Stimulated activated naive B cell treated with anti-CD40 and anti-IgM and Interleukin-4, amounts not matched to agents 10 μg/mL and 1 μg/mL and 100 μg/mL, for 72 hours (primary cell): ENCODE results near the gene FNDC11.
A peak's percentile ranks its signal among the peaks of the same experiment; 100 is the strongest.
"Not testable (repeated sequence)": the region's sequence is repeated elsewhere in the genome, so short reads cannot be mapped to it uniquely, and the experiment has no call there.

Source experiments
- ATAC-seq, 2 donors: fragments of 150-1000 bp; cut with Tn5 transposase; replicated peaks; 2 replicates each; pipeline ENCODE4 v1.10.0; 2021; ENCODE audit warnings: moderate library complexity in 1 of 2
- DNase-seq: peaks from one replicate; pipeline ENCODE4 v3.0.0; 2021
- H3K27ac Mint-ChIP-seq: one replicate; pipeline ENCODE4 v1.8.0; 2022; ENCODE audit warnings: mild to moderate bottlenecking, mixed read lengths
- H3K27me3 Mint-ChIP-seq, 2 donors: one replicate each; pipeline ENCODE4 v1.8.0; 2022; ENCODE audit warnings: mixed read lengths in 2 of 2
- H3K36me3 Mint-ChIP-seq, 2 donors: one replicate each; pipeline ENCODE4 v1.8.0; 2022; ENCODE audit warnings: mixed read lengths in 2 of 2, mild to moderate bottlenecking in 1 of 2
- H3K4me1 Mint-ChIP-seq, 2 donors: one replicate each; pipeline ENCODE4 v1.8.0; 2022; ENCODE audit warnings: mixed read lengths in 2 of 2, mild to moderate bottlenecking in 1 of 2
- H3K4me3 Mint-ChIP-seq, 2 donors: one replicate each; pipeline ENCODE4 v1.8.0; 2022; ENCODE audit warnings: mild to moderate bottlenecking in 2 of 2, mixed read lengths in 2 of 2, moderate library complexity in 1 of 2
- H3K9me3 Mint-ChIP-seq, 2 donors: one replicate each; pipeline ENCODE4 v1.8.0; 2022; ENCODE audit warnings: mixed read lengths in 2 of 2, mild to moderate bottlenecking in 1 of 2

FNDC11 gene

GRCh38 chr20:63591147-63591533 is 37.2 kb downstream of the FNDC11 start:
- Mint-ChIP-seq H3K9me3 (no peaks in the 10 kb centered on the region), H3K4me1 (peaks cover 4 to 16% of the 10 kb centered on the region in 2 donors), H3K36me3 (peaks cover 41 to 49% of the 10 kb centered on the region in 2 donors), H3K27ac (no peak overlapping the region), H3K27me3 (no peaks in the 10 kb centered on the region), H3K4me3 (no peak overlapping the region)
- ATAC-seq (no peak), DNase-seq (no peak)

DNA sequence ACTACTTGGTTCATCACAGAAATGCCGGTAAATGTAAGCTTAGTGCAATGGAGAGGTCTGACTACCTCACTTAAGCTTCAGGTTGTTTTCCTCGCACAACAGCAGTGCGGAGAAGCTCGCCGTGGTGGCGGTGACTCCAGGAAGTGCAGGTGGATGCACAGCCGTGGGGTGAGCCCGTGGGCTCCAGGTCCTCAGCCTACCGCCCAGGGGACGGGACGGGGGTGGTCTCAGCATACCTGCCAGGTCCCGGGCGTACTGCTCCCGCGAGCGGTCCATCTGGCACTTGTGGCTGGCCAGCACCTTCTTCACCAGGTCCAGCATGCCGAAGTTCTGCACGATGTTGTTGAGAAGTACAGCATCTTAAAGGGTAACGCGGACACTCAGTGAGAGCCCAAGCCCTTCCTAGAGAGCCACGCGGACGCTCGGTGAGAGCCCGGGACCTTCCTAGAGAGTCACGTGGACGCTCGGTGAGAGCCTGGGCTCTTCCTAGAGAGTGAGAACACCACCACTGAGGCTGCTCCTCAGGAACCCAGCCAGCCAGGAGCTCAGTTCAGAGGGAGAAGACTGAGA is 37.9 kb downstream of the FNDC11 start:
- no peak for ATAC-seq
- H3K36me3 Mint-ChIP-seq: peaks cover 41 to 49% of the 10 kb centered on the region in 2 donors
- H3K4me1 Mint-ChIP-seq: peaks cover 4 to 16% of the 10 kb centered on the region in 2 donors
- no peak overlapping the region for H3K4me3 Mint-ChIP-seq
- DNase-seq: no peak
- H3K27ac Mint-ChIP-seq: no peak overlapping the region
- H3K27me3 Mint-ChIP-seq: no peaks in the 10 kb centered on the region
- H3K9me3 Mint-ChIP-seq: no peaks in the 10 kb centered on the region

DNA sequence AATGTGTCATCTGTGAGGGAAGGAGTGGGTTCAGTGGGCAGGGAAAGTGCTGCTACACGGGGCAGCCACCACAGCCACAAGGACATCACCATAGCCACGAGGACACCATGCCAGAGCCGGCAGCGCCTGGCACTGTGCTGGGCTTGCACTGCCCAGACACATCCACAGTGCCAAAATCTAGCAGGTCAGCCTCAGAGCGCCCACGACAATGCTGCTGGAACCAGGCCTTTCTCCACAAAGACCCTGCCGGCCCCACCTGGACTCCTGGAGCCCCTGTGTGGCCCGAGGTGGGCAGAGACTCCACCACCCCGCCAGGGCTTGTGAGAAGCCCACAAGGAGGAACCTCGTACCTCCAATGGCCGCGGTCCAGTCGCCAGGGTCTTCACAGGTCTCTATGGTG is 38.7 kb downstream of the FNDC11 start:
- no peaks in the 10 kb centered on the region for H3K27me3 Mint-ChIP-seq
- H3K27ac Mint-ChIP-seq: no peak overlapping the region
- no peaks in the 10 kb centered on the region for H3K9me3 Mint-ChIP-seq
- H3K36me3 Mint-ChIP-seq: peaks cover 41 to 48% of the 10 kb centered on the region in 2 donors
- no peak for DNase-seq
- H3K4me3 Mint-ChIP-seq: no peak overlapping the region
- ATAC-seq: no peak
- H3K4me1 Mint-ChIP-seq: peaks cover 4 to 10% of the 10 kb centered on the region in 2 donors

DNA sequence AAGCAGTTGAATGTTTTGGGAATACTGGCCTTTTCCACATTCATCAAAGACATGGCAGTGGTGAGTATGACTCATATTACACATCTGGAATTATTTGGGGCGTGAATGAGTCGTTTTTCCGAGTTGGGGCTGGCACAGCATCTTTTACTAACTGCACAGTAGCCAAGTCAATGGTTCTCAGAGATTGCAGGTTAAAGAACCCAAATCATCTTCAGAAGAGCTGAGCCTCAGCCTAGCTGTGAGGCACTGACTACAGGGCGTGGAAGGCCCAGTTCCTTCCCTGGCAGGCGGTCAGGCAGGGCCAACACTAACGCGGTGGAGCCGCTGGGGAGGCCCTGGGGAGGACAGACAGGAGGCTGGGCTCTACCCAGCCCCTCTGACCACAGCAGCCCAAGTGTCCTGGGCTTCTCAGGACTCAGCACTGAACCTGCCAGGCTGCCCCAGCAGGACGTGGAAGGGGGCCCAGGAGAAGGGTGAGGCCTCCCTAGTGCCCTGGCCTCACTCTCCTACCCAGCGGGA is 40.1 kb downstream of the FNDC11 start:
- no peaks in the 10 kb centered on the region for H3K27me3 Mint-ChIP-seq
- no peaks in the 10 kb centered on the region for H3K4me1 Mint-ChIP-seq
- peaks cover 46 to 47% of the 10 kb centered on the region in 2 donors for H3K36me3 Mint-ChIP-seq
- DNase-seq (no peak), ATAC-seq (no peak)
- no peak overlapping the region for H3K27ac Mint-ChIP-seq
- H3K4me3 Mint-ChIP-seq: no peak overlapping the region
- H3K9me3 Mint-ChIP-seq: no peaks in the 10 kb centered on the region

DNA sequence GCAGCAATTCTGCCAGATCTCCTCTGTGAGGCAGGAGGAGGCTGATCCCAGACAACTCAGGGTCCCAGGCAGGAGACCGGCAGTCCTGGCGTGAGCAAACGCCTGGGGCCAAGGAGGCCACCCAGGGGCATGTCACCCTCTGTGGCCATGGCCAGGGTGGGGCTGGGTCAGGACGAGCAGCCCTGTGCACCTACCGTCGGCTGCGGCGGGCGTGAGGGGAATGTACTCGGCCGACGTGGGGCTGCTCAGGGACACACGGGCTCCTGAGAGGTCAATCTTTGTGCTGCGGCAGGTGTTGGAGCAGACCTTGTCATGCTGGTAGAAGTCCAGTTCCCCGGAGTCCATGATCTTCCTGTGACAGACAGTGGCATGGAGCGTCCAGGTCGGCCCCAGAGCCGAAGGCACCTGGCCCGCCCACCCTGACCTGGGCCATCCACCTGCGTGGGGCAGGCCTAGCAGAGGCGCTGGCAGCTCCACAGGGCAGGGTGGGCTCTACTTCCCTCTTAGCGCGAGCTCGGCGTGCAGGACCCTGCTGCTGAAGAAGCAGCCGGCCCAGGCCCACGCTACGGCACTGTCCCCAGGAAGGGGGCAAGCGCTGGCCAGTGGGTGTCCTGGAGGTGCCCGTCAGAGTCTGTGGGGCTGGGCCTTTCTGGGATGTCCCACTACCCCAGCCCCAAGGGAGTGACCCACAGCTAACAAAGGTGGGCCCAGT is 41.6 kb downstream of the FNDC11 start:
- no peak for ATAC-seq
- Mint-ChIP-seq H3K27me3 (no peaks in the 10 kb centered on the region), H3K27ac (peak overlapping the region; percentile 26), H3K4me3 (no peak overlapping the region), H3K36me3 (peaks cover 41 to 45% of the 10 kb centered on the region in 2 donors), H3K9me3 (no peaks in the 10 kb centered on the region), H3K4me1 (no peaks in the 10 kb centered on the region)
- no peak for DNase-seq

GRCh38 chr20:63596423-63596822 is 42.5 kb downstream of the FNDC11 start:
- no peak overlapping the region for H3K4me3 Mint-ChIP-seq
- no peak overlapping the region for H3K27ac Mint-ChIP-seq
- no peaks in the 10 kb centered on the region for H3K27me3 Mint-ChIP-seq
- DNase-seq (no peak), ATAC-seq (no peak)
- peaks cover 38 to 42% of the 10 kb centered on the region in 2 donors for H3K36me3 Mint-ChIP-seq
- H3K9me3 Mint-ChIP-seq: no peaks in the 10 kb centered on the region
- no peaks in the 10 kb centered on the region for H3K4me1 Mint-ChIP-seq

DNA sequence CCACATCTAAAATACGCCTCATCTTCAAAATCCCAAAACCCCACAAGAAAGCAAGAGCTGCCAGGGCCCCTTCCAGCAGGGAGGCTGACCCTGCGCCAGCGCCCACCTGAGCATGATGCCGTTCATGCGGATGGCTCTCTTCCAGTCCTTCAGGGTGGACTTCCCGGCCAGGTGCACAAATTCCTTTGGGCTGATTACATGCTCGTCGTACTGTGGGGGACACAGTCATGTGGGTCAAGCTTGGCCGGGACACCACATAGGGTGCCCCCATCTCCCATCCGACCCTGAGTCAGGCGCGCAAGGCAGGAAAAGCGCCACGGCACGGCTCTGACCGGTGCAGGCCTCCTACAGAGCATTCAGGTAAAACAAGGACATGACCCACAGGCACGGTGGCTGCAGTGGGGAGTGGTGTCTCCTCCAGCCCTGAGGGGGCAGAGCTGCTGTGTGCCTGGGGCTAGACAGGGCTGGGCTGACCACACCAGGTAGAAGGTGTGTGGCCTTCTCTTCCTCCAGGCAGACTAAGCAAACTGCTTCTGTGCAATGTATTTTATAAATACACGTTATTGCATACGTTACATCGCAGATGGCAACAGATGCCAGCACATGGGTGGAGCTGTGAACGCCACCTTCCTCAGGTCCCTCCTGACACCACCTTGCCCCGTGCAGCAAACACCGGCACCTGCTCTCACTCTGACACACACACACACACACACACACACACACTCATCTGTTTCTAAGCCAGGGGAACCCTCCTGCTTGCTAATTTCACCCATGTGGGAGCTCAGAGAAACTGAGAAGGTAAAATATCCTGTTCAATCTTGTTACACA is 43.9 kb downstream of the FNDC11 start:
- Mint-ChIP-seq H3K9me3 (no peaks in the 10 kb centered on the region), H3K4me1 (peaks cover 5 to 7% of the 10 kb centered on the region in 2 donors), H3K36me3 (peaks cover 42 to 43% of the 10 kb centered on the region in 2 donors), H3K4me3 (no peak overlapping the region), H3K27me3 (no peaks in the 10 kb centered on the region), H3K27ac (no peak overlapping the region)
- ATAC-seq (no peak), DNase-seq (no peak)

- Mint-ChIP-seq H3K27me3 (no peaks in the 10 kb centered on the region), H3K9me3 (no peaks in the 10 kb centered on the region), H3K36me3 (peaks cover 36 to 37% of the 10 kb centered on the region in 2 donors), H3K4me1 (peaks cover 8% of the 10 kb centered on the region in 2 donors), H3K27ac (no peak overlapping the region), H3K4me3 (no peak overlapping the region)
- DNase-seq (no peak), ATAC-seq (no peak)
These were observed 44.8 kb downstream of the FNDC11 start for GRCh38 chr20:63598479-63599395.

- Mint-ChIP-seq H3K4me1 (peaks cover 8% of the 10 kb centered on the region in 2 donors), H3K36me3 (peaks cover 37 to 40% of the 10 kb centered on the region in 2 donors), H3K4me3 (no peak overlapping the region), H3K27me3 (no peaks in the 10 kb centered on the region), H3K9me3 (no peaks in the 10 kb centered on the region), H3K27ac (no peak overlapping the region)
- no peak for DNase-seq
- no peak for ATAC-seq
These were observed 45.6 kb downstream of the FNDC11 start for GRCh38 chr20:63599396-63600050.

DNA sequence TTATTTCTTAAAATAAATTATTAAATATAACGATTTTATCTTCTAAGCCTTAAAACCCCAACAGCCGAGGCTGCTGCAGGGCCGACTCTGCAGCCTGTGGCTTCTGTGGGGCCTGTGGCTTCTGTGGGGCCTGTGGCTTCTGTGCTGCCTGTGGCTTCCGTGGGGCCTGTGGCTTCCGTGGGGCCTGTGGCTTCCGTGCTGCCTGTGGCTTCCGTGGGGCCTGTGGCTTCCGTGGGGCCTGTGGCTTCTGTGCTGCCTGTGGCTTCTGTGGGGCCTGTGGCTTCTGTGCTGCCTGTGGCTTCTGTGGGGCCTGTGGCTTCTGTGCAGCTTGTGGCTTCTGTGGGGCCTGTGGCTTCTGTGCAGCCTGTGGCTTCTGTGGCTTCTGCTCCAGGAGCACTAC is 47.7 kb downstream of the FNDC11 start:
- H3K4me3 Mint-ChIP-seq, ATAC-seq: not testable (repeated sequence)
- H3K4me1 Mint-ChIP-seq: peaks cover 9 to 13% of the 10 kb centered on the region in 2 donors

GRCh38 chr20:63602321-63602720 is 48.4 kb downstream of the FNDC11 start:
- H3K27ac Mint-ChIP-seq: no peak overlapping the region
- H3K4me3 Mint-ChIP-seq: no peak overlapping the region
- DNase-seq (no peak), ATAC-seq (peak; percentile 76 to 87)
- peaks cover 13 to 17% of the 10 kb centered on the region in 2 donors for H3K4me1 Mint-ChIP-seq
- no peaks in the 10 kb centered on the region for H3K9me3 Mint-ChIP-seq
- no peaks in the 10 kb centered on the region for H3K27me3 Mint-ChIP-seq
- peaks cover 40 to 46% of the 10 kb centered on the region in 2 donors for H3K36me3 Mint-ChIP-seq

More for the DNA sequence above, 47.7 kb downstream of the FNDC11 start:
- H3K9me3 Mint-ChIP-seq, DNase-seq, H3K27me3 Mint-ChIP-seq, H3K27ac Mint-ChIP-seq: not testable (repeated sequence)
- peaks cover 36 to 41% of the 10 kb centered on the region in 2 donors for H3K36me3 Mint-ChIP-seq
